GM18508 (cell line): Measurements from ENCODE around the gene AP2B1.
"Not testable (repeated sequence)": the region's sequence is repeated elsewhere in the genome, so short reads cannot be mapped to it uniquely, and the experiment has no call there.

Experiments
- ATAC-seq: cut with Tn5 transposase; IDR thresholded peaks from one replicate; pipeline ENCODE4 v1.9.1; 2021; ENCODE audit warnings: moderate number of reproducible peaks; ENCODE audit not compliant: insufficient read depth, unreplicated experiment

AP2B1 gene

DNA sequence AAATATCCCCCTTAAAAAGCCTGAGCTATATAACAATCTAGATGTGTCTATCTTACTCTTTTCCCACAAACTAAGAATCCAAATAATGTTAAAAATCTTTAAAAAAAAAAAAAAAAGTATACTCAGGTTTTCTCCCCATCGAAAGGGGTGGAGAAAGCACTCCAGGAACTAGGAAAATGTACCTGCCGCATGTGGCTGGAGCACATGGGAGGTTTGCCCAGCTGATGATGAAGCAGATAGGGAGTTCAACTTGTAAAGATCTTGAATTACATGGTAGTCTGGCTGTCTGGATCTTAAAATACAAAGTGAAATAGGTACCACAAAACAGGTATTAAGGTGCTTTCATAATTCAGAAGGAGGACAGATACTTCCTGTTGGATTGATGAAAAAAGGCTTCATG, 17.7 kb upstream of the AP2B1 start:
- no peak for ATAC-seq

DNA sequence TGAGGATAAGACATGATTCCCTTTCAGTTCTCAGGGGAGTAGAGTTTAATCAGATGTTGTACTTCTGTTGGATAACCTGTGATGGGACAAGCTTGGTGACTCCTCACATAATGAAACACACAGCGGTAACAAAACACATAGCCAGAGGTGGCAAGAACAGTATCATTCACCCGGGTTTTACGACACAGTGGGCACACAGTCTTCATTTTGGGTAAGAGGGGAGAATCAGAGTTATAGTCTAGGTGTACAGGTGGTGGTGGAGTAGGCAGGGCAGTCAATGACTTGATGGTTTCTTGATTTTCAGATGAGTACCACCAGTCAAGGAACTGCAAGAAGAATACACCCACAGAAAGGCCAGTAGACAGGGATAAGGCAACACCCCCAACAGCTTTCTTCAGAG, 11.4 kb upstream of the AP2B1 start:
- ATAC-seq, result no peak

DNA sequence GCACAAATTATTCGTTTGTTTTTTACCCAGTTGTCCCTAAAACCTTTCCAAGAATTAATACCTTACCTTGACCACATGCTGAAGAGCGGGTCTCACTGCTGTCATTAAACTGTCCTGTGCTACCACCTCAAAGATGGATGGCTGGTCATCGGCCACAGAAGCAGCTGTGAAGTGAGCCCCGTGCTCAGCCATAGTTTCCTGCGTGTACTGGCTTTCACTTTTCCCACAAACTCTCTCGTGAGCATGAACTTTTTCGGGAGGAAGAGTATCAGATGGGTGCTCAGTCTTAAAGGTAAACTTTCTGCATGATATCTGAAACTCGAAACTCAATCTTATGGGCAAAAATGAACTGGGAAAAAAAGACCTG, 9.3 kb upstream of the AP2B1 start:
- no peak for ATAC-seq

DNA sequence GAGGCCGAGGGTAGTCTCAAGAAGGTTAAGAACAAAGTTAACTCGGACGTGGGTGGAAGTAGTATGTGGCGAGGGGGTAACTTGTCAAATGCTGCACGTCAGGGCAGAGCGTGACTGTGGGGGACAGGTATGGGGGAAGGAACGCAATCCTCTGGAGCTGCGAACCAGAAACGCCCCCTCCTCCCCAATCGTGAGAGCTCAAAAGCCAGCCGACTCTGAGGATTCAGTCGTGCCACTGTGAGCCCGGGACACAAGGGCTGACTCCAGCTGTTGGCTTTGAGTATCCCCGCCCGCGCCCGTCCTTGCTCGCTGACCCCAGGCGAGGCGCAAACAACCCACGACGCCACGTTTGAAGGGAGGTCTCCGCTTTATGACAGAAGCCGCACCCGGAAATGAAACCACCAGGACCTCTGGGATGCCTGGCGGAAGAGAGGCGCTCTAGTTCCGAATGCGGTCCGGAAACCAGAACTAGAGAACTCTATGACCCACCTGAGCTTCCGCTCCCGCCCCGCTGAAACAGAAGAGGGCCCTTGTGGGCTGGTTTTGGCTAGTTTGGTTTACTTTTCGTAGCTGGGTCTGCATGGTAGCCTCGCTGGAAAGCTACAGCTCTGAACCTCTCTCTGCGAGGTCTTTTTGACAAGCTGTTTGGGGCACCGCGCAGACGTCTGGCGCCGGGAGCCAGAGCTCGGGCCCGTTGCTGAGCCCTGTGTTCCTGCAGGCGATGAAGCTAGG, 8.8 kb upstream of the AP2B1 start, which contains the start of gene PEX12:
TSS of gene PEX12 (minus strand) at position 375 of the 732 bp plus-strand sequence. CDS start 550 bp downstream, outside the sequence.
- ATAC-seq, result peak; percentile 52

DNA sequence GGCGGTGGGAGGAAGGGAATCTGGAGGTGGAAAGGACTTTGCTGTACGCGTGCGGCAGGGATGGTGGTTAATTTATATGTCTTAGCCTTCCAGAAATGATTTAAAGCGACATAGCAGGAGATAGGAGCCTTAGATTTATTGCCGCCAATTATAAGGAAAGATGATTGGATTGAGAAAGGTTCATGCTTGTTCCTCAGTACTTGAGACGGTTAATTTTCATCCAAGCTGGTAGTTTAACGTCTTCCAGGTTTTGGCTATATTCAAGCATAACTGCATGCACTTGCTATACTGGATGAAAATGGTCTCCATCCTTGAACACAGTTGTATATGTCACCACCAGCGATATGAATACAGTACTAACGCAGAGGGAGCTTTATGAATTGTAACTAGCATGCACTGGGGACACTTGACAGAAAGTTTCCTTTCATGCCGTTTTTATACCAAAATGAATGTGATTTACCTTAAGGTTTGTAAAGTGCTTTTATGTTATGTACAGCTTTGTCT, 8.1 kb upstream of the AP2B1 start:
- no peak for ATAC-seq

DNA sequence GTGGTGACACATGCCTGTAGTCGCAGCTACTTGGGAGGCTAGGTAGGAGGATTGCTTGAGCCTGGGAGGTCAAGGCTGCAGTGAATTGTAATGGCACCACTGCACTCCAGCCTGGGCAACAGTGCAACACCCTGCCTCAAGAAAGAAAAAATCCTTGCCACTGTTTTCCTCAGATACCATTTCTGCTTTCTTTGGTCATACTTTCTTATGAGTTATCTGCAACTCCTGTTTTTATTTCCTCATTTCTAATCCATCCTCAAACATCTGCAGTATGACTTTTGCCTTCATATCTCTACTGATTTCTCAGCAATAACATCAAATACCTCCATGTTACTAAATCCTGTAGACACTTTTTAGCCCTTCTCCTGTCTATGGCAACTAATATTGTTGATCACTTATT, 3.1 kb upstream of the AP2B1 start:
- no peak for ATAC-seq

DNA sequence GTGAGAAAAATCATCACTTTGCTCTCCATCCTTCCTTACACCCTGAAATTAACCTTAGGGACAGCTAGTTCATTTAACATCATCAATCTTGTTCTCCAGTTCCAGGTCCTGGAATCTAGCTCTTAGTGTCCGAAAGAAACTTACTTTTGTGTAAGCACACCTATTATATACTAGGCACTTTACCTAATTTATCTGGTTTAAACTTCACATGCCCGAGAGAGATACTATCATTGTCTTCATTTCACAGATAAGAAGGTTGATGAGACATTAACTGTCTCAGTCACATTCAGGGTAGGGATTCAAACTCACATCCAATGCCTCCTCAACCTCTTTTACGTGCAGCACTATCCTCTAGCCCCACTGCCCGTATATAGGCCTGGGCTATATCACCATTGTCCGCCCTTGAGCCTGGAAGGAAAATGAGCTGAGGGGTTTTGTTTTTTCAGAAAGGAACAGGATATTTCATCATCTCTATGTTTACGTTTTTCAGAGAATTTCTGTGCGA, 501 bp upstream of the AP2B1 start:
- no peak for ATAC-seq

DNA sequence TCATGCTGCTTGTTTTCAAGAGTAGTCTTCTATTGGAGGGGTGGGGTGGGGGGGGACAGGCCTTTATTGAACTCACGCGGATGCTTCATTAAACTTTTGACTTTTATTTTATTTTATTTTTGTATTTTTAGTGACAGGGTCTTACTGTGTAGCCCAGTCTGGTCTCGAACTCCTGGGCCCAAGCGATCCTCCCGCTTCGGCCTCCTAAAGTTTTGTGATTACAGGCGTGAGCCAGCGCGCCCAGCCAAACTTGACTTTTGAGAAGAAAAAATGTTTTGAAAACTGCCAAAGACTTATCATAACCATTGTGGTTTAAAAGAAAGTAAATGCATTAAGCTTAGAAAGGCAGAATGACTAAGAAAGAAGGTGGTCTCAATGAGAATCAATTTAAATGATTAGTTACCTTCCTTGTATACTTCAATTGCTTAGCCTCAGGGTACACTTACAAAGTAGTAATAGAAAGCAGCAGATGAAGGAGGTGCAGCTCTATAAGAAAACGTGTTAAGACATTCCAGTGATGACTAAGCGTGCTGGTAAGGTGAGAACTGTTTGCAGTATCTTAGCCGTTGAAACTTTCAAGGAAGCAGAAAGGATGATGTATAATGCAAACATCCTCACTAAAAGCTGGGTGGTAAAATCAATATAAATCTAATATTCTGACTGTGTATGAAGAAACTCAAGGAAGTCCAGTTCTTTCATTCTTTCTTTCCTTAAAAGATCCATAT, 1.2 kb downstream of the AP2B1 start:
- ATAC-seq, result no peak

DNA sequence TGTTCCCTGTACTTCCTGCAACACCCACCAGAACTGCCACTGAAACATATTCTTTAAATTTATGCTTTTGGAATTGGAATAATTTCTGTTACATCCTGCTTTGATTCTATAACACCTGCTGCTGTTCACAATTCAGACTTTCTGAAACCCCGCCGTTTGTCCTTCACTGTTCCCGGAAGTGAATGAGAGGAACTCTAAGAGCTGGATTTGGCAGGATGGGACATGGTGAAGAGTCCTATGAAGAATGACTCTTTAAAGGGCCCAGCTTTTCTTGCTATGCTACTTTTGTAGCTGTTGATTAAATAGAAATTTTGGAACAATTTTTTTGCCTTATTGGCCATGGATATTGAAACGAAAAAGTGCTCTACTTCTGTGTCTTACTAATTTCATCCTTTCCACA, 8.9 kb downstream of the AP2B1 start:
- no peak for ATAC-seq

DNA sequence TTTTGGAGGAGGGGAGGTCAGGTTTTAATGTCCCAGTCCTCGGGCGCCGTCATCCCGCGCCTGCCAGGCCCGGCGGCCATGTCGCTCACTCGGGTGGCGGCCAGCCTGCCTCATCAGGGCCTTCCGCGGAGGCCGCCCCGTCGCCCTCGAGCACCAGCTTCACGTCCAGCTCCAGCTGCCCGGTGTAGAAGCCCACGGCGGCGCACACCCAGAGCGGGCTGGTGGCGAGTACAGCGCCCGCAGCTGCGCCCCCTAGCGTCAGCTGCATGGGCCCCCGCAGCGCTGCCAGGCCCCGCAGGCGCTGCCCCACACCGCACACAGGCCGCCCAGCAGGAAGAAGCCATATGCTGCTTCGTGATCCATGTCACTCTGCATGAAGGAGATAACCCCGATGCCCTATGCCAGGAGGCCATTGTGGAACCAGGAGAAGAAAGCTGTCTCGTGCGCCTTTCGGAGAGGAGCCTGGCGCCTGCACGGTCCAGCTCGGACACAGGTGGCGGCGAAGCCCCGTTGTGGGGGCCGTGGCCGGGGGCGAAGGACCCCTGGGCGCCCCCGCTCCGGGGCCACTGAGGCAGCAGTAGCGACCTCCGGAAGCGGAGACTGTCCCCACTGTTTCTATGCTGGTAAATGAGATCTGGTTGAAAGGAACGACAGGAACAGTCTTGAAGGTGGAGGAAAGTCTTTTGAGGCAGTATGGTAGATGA, 9.6 kb downstream of the AP2B1 start:
- no peak for ATAC-seq

DNA sequence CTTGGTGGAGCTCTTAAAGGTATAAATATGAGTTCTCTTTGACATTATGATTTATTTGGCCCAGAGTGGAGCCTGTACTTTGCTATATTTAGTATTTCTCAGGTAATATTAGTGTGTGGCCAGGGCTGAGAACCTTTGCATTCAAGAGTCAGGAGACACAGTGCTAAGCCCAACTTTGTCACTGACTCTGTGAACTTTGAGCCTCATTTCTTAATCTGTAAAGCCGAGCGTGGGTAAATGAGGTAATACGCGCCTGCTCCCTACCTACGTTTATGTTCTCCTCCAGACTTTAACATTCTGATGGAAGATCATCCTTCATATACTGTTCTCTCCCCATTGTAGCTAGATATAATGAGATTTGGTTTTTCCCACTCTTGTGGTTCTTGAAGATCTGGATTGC, 10.5 kb downstream of the AP2B1 start:
- no peak for ATAC-seq

DNA sequence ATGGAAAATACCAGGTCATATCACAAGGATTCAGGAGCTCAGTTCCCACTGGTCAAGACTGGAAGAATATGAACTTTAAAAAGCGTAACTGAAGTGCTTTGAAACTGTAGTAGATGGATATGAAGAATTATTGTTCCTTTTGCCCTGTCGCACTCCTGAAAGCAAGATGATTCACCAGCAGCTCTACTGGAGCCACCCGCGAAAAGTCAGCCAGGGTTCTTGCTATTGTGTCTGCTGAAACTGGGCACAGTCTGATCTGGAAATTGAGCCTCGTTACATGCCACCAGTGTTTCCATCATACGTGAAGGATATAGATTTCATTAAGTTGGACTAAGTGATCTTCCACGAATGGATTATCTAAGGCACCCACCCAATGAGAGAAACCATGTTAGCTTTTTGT, 16.6 kb downstream of the AP2B1 start:
- no peak for ATAC-seq

DNA sequence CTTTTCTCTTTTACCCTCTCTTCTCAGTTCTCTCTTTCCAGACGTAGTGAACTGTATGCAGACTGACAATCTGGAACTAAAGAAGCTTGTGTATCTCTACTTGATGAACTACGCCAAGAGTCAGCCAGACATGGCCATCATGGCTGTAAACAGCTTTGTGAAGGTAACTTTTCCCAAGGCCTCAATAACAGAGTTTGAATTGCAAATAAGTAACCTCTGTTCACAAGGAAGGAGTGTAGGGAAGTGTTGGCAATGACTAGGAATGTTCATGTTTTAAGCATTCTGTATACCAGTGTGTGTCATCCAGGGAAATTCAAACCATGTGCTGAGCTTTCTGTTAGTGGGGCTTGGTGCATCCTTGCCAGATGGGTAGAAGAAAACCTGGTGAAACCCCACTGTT, 18.6 kb downstream of the AP2B1 start:
- ATAC-seq, result no peak

DNA sequence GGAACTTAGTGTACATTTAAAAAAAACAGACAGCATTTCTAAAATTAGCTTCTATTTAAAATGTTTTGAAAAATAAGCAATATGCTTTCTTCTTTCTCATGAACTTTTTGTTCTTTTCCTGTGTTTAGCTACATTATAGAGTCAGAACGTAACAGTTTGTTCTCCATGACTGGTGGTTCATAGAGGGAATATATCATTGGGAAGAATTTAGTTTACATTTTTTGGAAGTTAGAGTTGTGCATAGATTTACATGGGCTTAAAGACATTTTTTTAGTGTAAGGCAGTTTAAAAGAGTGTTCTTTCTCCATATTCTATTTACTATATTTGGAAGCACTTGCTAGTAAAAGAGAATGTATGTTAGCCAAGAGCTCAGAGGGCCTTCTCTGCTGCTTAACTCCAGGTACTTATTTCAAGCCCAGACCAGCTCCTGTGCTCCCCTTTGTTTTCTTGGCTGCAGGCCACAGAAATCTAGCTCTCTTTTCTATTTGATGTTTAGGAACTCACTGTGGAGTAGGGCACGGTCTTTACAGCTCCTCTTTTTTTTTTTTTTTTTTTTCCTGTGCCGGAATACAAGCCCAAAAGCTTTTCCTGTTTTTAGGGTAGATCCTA, 20.2 kb downstream of the AP2B1 start:
- ATAC-seq, result no peak

DNA sequence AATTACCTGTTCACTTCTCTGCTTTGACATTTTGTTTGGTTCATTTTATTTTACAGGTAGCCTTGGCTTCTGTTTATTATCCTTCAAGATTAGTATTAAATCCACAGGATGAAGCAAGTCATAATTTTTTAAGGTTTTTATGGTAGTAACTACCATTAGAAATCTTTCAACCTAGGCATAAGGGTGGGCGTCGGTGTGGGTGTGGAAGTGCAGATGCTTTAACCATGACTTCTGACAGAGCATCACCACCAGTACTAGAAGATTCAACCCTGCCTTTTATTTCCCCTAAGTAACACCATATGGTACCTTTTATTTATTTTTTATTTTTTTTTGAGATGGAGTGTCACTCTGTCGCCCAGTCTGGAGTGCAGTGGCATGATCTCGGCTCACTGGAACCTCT, 22.7 kb downstream of the AP2B1 start:
- no peak for ATAC-seq

DNA sequence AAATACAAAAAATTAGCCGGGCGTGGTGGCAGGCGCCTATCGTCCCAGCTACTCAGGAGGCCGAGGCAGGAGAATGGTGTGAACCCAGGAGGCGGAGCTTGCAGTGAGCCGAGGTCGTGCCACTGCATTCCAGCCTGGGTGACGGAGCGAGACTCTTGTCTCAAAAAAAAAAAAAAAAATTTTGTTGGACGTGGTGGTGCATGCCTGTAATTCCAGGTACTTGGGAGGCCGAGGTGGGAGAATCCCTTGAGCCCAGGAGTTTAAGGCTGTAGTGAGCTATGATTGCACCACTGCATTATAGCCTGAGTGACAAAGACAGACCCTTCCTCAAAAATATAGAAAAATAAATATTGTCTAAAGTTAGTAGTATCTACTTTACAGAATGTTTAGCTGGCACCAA, 23.6 kb downstream of the AP2B1 start:
- ATAC-seq, result not testable (repeated sequence)

DNA sequence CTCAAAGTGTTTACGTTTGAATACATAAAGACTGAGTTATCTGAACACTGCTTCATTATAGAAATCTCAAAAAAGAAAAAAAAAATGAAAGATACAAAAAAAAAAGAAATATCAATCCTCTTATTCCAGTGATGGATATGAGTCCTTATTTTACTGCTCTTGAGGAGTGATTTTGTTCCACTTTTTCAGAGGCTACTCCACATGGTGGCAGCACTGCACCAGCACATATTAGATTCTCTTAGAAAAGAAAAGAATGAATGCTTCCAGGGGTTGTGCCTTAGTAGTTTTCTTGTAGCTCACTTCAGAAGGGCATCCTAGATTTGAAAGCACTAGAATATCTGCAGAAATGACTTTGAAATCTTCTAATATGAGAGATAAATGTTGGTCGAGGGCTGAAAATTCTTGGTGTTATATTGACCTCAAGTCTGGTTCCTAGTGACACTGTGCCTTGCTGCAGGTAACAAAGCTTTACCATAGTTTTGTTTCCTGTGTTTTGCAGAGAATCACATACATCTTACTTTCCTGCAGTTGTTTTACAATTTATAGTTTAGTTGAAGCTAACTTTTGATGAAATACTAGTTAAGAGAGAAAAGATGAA, 25.9 kb downstream of the AP2B1 start:
- ATAC-seq, result no peak

DNA sequence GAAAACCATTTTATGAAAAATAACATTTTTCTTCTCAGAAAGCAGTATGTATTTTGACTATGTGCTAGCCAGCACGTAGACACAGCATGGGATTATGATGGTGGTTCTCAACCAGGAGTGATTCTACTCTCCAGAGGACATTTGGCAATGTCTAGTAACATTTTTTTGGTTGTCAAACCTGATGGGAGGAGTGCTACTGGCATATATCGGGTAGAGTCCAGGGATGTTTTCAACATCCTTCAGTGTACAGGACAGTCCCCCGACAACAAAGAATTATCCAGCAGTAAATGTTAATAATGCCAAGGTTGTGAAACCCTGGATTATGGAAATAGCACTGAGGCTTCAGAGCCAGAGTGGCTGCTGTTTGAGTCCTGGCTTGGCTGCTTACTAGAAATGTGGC, 27.7 kb downstream of the AP2B1 start:
- ATAC-seq, result no peak

DNA sequence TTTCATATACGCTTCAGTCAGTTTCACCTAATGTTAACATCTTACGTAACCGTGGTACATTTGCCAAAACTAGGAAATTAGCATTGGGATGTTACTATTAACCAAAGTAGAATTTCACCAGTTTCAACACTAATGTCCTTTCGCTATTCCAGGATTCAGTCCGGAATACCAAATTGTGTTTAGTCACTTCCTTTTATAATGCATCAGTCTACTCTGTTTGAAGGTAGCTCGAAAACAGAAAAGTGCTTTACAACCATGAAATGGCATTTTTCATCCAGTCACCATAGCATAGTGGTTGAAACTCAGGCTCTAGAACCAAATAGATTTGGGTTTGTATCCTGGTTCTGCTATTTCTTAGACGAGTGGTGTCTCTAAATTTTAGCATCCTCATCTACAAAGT, 29.4 kb downstream of the AP2B1 start:
- no peak for ATAC-seq

DNA sequence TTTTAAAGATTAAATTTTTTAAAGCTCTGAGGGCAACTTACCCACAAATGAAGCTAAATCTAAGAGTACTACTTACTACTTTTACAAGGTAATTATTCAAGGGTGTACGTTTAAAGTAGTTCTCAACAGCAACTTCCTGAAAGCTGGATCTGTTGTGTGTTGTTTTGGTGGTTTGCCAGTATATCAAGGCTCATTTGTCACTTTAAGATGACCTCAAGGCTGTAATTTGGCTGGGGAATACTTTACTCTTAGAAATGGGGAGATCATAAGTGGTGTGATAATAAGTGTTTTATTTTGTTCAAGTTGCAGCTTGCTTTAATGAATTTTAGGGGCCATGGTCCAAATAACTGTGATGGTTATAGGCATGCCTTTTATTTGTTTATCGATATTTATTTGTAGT, 30.4 kb downstream of the AP2B1 start:
- no peak for ATAC-seq
